DMS 273 treated with DMSO at 0.1 percent for 48 hours (cell line): ENCODE data around the gene CCN2.
A peak's percentile ranks its signal among the peaks of the same experiment; 100 is the strongest.
"Not testable (repeated sequence)": the region's sequence is repeated elsewhere in the genome, so short reads cannot be mapped to it uniquely, and the experiment has no call there.

ENCODE experiments used
- DNase-seq: peaks from one replicate; lab custom pipeline; 2025; lab: John Stamatoyannopoulos, UW

CCN2 gene

DNA sequence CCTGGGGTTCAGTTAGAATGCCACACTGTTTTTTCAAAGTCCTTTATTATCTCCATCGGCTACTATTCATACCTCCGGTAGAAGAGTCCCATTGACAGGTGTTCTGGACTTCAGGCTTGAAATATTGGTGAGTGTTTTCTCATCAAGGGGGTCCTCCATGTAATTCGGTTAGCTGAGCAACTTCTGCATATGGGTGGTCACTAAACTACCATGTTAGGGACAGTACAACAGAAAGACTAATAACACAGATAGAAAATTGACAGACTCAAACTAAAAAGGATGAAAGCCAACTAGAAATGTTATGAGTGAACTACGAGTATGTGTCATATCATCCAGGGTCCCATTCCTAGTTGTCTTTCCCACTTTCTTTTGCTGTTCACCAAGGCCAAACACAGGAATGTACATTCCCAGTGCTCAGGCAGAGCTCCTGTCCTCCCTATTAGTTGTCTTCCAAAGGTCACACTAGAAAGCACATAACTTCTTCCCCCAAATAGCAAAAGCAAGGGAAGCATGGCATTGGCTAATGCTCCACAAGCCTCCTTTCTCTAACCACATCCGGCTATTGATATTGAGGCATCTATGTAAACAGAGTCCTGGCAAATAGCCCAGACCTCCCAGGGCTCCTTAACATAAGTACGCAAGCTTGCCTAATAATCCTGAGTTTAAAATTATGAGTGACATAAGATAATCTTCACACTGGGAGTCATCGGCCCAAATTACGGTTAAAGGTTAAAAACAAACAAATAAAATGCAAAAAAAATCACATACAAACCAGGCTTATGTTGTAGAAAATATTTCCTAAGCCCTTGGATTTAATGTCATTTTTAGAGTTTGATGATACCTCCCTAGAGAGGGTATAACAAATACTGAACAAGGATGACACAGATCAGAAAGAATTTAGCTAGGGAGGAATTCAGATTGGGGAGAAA is 13.2 kb downstream of the CCN2 start:
- no peak for DNase-seq

GRCh38 chr6:131937226-131937625 is 13.9 kb downstream of the CCN2 start:
- no peak for DNase-seq

DNA sequence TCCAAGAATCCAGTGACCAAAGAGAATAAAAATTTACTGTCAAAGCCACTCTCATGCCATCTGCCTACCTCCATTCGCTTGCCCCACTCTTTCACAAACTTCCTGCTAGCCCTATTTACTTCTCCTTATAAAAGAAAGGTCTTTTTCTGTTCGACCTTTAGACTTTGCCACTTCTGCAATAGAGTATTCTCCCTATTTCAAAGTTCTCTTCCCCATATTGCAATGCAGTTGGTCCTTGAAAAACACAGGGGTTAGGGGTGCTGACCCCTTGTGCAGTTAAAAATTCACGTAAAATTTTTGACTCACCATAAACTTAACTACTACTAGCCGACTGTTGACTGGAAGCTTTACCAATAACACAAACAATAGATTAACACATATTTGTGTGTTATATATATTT is 15.0 kb downstream of the CCN2 start:
- no peak for DNase-seq

- DNase-seq = peak; percentile 62
These were observed 20.0 kb downstream of the CCN2 start for GRCh38 chr6:131931063-131931750.

DNA sequence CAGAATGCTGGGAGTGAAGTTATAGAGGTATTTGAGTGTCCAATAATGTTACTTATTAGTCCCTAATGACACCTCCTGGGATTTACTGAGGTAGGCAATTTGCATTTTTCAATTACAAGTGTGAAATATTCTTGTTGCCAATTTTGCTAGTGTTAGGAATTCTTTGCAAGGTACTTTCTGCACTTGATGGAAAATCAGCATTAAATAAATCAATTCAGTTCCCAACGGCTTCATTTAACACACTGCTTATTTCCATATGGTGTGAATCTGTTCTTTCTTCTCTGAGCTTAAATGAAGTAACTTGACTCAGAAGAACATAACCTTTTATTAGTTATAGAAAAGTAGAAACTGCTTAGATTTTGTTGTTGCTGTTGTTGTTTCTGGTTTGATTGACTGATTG is 21.2 kb downstream of the CCN2 start:
- no peak for DNase-seq

DNA sequence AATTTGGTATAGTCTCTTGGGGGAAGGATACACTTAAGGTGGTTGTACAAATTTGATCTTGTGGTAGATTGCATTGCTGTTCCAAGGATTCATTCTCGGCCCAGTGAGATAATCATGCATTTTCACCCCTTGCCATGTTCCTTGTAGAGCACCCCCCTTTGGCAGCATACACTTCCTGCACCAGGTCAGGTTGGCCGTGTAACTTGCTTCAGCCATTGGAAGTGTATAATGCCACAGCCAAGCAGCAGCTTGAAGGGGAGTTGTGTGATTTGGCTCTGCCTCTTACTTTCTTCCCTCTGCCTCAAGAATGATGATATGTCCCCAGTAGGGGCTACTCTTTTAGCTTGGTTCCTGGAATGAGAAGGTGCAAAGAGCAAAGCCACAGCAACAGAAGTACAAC is 21.9 kb downstream of the CCN2 start:
- no peak for DNase-seq

DNA sequence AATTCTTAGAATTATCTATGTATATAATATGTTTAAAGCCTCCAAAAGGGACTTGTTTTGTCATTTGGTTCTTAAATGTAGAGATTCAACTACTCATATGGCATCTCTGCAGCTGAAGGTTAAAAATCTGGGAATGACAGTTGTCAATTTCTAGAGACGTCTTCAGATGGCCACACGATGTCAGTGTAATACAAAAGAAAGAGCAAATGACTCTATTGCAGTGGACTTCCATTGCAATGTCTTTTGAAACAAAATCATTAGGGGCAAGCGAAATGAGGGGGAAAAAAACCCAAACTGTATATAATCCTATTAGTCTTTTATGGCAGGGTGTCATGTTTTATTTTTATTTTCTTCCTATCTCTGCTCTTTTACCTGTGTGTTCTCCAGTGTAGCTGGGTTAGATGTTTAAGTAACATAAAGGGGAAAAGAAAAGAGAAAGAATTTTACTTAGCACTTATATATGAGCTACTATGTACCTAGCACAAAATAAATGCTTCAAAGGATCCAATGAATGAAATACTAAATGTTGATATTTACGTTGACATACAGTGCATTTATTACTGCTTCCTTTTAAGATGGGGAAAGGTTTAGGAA is 26.2 kb downstream of the CCN2 start:
- DNase-seq = peak; percentile 16

DNA sequence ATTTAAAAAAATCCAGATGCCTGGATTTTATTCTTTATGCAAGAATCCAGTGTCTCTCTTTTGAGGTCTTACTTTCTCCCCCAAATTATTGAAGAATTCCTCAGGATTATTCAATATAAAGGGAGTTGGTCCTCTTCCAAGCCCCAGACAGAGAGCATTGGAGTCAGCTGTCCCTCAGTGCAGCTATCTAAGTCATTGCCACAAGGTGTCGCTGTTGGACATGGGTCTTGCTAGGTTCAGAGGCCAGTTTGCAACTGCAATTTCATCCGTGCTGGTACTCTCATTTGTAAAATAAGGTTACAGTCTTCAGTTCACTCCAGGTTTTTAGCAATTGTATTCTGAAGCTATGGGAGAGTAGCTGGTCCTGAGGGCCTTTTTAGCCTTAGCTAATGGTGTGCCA is 27.8 kb downstream of the CCN2 start:
- DNase-seq = no peak

- no peak for DNase-seq
These were observed 30.5 kb downstream of the CCN2 start for GRCh38 chr6:131920656-131921055.

GRCh38 chr6:131918650-131919355 is 32.4 kb downstream of the CCN2 start:
- no peak for DNase-seq

GRCh38 chr6:131917763-131918649 is 33.2 kb downstream of the CCN2 start:
- DNase-seq = no peak

DNA sequence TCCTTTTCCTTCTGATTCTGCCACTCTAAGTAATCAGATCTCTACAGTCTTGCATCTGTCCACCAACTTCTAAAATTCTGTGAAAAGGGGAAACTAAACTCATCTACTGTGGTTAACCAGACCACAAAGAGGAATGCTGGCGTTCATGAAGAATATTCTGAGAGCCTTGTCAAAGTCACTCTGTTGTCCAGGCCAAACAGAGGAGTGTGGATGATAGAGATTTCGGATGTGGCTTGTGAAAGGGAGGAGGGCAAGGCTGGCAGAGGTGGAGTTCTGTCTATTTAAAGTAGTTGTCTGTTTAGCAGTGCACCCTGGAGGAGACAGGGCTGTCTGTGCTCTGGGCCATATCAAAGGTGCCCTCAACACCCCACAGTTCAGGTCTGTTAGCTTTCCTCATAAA is 33.9 kb downstream of the CCN2 start:
- no peak for DNase-seq

GRCh38 chr6:131916847-131917246 is 34.3 kb downstream of the CCN2 start:
- DNase-seq = no peak

DNA sequence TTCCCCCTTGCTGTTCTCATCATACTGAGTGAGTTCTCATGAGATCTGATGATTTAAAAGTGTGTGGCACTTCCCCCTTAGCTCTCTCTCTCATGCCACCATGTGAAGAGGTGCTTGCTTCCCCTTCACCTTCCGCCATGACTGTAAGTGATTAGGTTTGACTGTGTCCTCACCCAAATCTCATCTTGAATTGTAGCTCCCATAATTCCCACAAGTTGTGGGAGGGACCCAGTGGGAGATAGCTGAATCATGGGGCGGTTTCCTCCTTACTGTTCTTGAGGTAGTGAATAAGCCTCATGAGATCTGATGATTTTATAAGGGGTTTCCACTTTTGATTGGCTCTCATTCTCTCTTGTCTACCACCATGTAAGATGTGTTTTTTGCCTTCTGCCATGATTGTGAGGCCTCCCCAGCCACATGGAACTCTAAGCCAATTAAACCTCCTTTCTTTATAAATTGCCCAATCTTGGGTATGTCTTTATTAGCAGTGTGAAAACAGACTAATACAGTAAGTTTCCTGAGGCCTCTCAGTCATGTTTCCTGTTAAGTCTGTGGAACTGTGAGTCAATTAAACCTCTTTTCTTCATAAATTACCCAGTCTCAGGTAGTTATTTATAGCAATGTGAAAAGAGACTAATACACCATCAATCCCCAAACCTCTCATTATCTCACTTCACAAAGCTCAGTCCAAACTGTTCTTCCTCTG is 34.9 kb downstream of the CCN2 start:
- DNase-seq = not testable (repeated sequence)

- DNase-seq = peak; percentile 9
These were observed 36.0 kb downstream of the CCN2 start for GRCh38 chr6:131914967-131915751.

- DNase-seq = no peak
These were observed 36.9 kb downstream of the CCN2 start for GRCh38 chr6:131914234-131914633.

DNA sequence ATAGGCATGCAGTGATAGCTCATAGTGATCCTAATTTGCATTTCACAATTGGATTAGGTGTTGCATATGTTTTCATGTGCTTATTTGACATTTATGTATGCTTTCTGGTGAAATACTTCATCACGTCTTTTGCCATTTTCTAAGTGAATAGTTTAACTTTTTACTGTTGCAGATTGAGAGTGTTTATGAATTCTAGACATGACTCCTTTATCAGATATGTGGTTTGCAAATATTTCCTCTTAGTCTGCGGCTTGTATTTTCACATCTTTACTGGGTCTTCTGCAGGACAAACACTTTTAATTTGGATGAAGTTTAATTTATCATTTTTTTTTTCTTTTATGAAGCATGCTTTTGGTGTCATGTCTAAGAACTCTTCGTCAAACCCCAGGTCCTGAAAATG is 39.2 kb downstream of the CCN2 start:
- DNase-seq = no peak

GRCh38 chr6:131910956-131911355 is 40.2 kb downstream of the CCN2 start:
- no peak for DNase-seq

- no peak for DNase-seq
These were observed 41.0 kb downstream of the CCN2 start for GRCh38 chr6:131910219-131910589.
